Activated CD8-positive, alpha-beta T cell treated with anti-CD3 and anti-CD28 coated beads for 36 hours (primary cell): Measurements from ENCODE around the gene RESF1. TPM values are rescaled to one million over a fixed set of nuclear protein-coding genes. Genes with fewer than 3 reads are reported as not detected.

Experiments
- ATAC-seq: fragments of 200-7000 bp; cut with Tn5 transposase; one replicate; pipeline ENCODE4 v1.10.0; 2021; ENCODE audit warnings: mild to moderate bottlenecking, moderate library complexity
- CTCF ChIA-PET: fragments of 350-600 bp; sonication (Branson Sonifier 250); formaldehyde crosslinking; loops from one replicate; lab custom pipeline; 2021; ENCODE audit warnings: antibody characterized with exemption; lab: Charles Lee
- POLR2A ChIA-PET: fragments of 350-600 bp; sonication (Branson Sonifier 250); formaldehyde crosslinking; loops from one replicate; lab custom pipeline; 2021; ENCODE audit warnings: antibody characterized with exemption; lab: Charles Lee
- DNase-seq: peaks from one replicate; pipeline ENCODE4 v3.0.0-alpha.2; 2020
- H3K27ac Mint-ChIP-seq: one replicate; pipeline ENCODE4 v1.8.0; 2021; ENCODE audit warnings: mild to moderate bottlenecking, mixed read lengths
- H3K27me3 Mint-ChIP-seq: one replicate; pipeline ENCODE4 v1.8.0; 2021; ENCODE audit warnings: mixed read lengths
- H3K36me3 Mint-ChIP-seq: one replicate; pipeline ENCODE4 v1.8.0; 2021; ENCODE audit warnings: low read depth, mixed read lengths
- H3K4me1 Mint-ChIP-seq: one replicate; pipeline ENCODE4 v1.8.0; 2021; ENCODE audit warnings: low read depth, mixed read lengths
- H3K4me3 Mint-ChIP-seq: one replicate; pipeline ENCODE4 v1.8.0; 2021; ENCODE audit warnings: mild to moderate bottlenecking, moderate library complexity, mixed read lengths
- H3K9me3 Mint-ChIP-seq: one replicate; pipeline ENCODE4 v1.8.0; 2021; ENCODE audit warnings: mixed read lengths
- intact Hi-C: fragments of 100-400 bp; cut with micrococcal nuclease; formaldehyde crosslinking; loops from one replicate; pipeline ENCODE4 v1.10.0; 2022
- total RNA-seq, 2 experiments: library from RNA; stranded (reverse); gene quantifications; one replicate each; pipeline ENCODE4 v1.2.3, GENCODE V29; 2021
- TF ChIP-seq, protein P1 (sequence below): fragments of 200-600 bp; IDR thresholded peaks from one replicate; pipeline ENCODE4 v1.8.0; 2022; ENCODE audit warnings: antibody characterized with exemption, mild to moderate bottlenecking

RESF1 gene
- total RNA-seq, 2 experiments from 2014 or later = 70.8 to 83.3 TPM

DNA sequence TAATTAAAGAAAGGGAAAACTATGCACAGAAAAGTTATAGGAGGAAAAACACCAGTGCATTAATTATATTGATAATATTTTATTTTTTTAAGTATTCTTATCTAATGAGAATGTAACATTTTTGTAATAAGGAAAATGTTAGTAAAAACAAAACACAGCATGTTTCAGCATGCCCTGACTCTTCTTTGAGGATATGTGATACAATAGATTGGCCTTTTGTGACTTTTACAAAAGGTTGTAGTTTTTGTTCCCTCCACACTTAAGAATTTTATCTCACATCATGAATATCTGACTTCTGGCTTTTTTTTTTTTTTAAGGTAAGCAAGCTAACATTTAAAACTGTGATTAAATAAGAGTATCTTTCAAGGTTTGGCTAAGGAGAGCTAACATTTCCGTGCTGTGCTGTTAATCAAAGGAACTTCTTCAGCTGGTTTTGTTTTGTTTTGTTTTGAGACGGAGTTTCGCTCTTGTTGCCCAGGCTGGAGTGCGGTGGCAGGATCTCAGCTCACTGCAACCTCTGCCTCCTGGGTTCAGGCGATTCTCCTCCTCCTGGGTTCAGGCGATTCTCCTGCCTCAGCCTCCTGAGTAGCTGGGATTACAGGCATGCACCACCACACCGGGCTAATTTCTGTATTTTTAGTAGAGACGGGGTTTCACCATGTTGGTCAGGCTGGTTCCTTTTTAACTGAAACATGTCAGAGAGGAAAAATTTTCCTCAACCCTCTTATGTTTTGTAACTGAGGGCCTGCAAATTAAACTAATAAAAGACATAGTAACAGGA lies 30.8 kb upstream of the RESF1 start:
- Mint-ChIP-seq H3K36me3 (peaks cover 47% of the 10 kb centered on the region), H3K4me1 (peaks cover 56% of the 10 kb centered on the region), H3K27ac (peak overlapping the region; percentile 98), H3K9me3 (peaks cover 41% of the 10 kb centered on the region), H3K27me3 (no peaks in the 10 kb centered on the region), H3K4me3 (peak overlapping the region; percentile 75)
- ChIA-PET CTCF (interaction anchor here (0.9 kb wide), 1 partner anchor 9 kb away, joined by 3 read pairs; no protein-coding TSS in a partner anchor), POLR2A (interaction anchor here (0.6 to 1.4 kb wide), 6 partner anchors 11 to 138 kb away, joined by 3 to 4 read pairs (median 3); partner anchors contain the start of gene RESF1)
- DNase-seq (peak; percentile 47), ATAC-seq (peak; percentile 67)
- TF ChIP-seq, protein P1, sequence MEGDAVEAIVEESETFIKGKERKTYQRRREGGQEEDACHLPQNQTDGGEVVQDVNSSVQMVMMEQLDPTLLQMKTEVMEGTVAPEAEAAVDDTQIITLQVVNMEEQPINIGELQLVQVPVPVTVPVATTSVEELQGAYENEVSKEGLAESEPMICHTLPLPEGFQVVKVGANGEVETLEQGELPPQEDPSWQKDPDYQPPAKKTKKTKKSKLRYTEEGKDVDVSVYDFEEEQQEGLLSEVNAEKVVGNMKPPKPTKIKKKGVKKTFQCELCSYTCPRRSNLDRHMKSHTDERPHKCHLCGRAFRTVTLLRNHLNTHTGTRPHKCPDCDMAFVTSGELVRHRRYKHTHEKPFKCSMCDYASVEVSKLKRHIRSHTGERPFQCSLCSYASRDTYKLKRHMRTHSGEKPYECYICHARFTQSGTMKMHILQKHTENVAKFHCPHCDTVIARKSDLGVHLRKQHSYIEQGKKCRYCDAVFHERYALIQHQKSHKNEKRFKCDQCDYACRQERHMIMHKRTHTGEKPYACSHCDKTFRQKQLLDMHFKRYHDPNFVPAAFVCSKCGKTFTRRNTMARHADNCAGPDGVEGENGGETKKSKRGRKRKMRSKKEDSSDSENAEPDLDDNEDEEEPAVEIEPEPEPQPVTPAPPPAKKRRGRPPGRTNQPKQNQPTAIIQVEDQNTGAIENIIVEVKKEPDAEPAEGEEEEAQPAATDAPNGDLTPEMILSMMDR = no peak
- intact Hi-C loops = no loop called here

DNA sequence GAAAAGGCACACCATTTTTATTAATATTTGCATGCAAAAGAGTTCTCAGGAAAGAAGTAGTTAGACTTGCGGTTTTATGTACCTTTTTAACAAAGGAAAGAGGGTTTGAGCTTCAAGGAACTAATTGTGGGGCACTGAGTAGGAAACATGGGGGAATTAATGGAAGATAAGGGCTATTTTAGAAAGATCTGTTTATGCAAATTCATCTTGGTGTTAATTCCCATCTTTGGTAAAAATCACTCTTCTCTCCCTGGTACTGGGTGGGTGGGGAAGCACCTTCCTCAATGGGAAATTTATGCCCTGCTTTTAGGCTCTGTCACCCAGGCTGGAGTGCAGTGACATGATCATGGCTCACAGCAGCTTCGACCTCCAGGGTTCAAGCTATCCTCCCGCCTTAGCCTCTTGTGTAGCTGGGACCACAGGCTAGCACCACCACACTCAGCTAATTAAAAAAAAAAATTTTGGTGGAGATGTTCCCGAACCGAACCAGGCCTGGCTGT lies 30.1 kb upstream of the RESF1 start:
- peak overlapping the region; percentile 75 for H3K4me3 Mint-ChIP-seq
- H3K4me1 Mint-ChIP-seq = peaks cover 57% of the 10 kb centered on the region
- ATAC-seq = peak; percentile 37
- CTCF ChIA-PET = interaction anchor here (0.9 kb wide), 1 partner anchor 9 kb away, joined by 3 read pairs; no protein-coding TSS in a partner anchor
- DNase-seq = peak; percentile 34
- no peaks in the 10 kb centered on the region for H3K27me3 Mint-ChIP-seq
- POLR2A ChIA-PET = interaction anchor here (1.0 to 1.4 kb wide), 4 partner anchors 11 to 30 kb away, joined by 3 to 4 read pairs (median 3); partner anchors contain the start of gene RESF1
- TF ChIP-seq, protein P1 = no peak
- H3K9me3 Mint-ChIP-seq = peaks cover 36% of the 10 kb centered on the region
- H3K36me3 Mint-ChIP-seq = peaks cover 41% of the 10 kb centered on the region
- intact Hi-C loops = no loop called here
- peak overlapping the region; percentile 98 for H3K27ac Mint-ChIP-seq

DNA sequence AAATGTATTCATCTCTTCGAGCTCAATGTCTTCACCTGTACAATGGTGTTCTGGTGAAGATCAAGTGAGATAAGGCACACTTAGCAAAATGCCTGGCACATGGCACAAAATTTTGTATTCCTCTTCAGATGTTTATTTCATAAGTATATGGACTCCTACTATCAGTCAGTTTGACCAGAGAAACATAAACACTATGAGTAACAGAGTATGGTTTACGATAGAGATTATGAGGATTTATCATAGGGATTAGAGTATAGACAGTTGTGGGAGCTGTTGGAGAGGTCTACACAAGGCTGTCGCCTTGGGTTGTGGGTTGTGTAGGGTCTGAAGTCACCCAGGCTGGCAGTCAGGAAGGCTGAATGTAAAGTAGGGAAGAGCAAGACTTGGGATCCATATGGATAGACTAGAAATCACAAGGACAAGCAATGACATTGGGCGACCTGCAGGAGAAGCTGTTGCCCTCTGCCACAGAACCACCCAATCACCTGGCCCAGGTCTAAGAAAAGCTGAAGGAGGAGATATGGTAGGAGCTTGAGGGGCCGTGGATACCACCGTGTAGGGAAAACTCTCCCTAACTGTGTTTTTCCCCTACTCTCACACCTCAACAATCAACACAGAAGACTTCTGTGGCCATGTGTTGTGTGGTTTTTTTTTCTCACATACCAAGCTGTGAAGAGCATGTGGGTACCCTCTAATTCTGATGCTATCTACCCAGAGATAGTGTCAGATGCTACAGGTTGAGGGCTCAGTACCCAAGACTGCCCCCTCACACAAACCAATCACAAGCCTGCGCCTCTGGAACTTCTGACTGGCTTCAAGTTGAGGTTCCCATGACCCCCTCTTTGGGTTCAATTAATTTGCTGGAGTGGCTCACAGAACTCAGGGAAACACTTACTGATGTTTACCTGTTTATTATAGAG lies 27.2 kb upstream of the RESF1 start:
- intact Hi-C loops = no loop called here
- Mint-ChIP-seq H3K4me1 (peaks cover 57% of the 10 kb centered on the region), H3K9me3 (peaks cover 31% of the 10 kb centered on the region), H3K27ac (peak overlapping the region; percentile 69), H3K4me3 (no peak overlapping the region), H3K27me3 (no peaks in the 10 kb centered on the region), H3K36me3 (peaks cover 37% of the 10 kb centered on the region)
- ATAC-seq (peak; percentile 28), DNase-seq (peak; percentile 32)
- TF ChIP-seq, protein P1 = no peak
- ChIA-PET CTCF (interaction anchor here (1.2 kb wide), 1 partner anchor 15 kb away, joined by 5 read pairs; no protein-coding TSS in a partner anchor), POLR2A (interaction anchor here (0.7 to 2.3 kb wide), 4 partner anchors 19 to 37 kb away, joined by 3 to 6 read pairs (median 4); partner anchors contain the start of gene RESF1)

DNA sequence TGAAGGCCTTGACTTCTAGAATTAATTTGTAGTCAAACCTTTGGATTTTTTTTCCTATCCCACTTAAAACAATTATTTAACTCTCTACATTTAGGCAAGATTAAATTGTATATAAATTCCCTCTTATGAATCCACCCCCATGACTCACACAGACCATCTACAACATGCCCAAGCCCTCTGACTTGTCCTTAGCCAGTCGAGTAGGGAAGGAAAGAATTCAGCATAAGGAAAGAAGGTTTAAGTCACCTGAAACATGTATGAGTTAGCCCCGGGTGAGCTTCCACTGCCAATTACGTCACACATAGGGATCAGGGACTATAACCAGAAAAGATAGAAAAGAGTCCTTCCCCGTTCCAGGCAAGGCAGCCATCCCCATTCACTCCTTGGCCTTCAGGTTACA lies 14.9 kb upstream of the RESF1 start:
- ChIA-PET POLR2A (no interaction called here), CTCF (no interaction called here)
- Mint-ChIP-seq H3K9me3 (peaks cover 29% of the 10 kb centered on the region), H3K36me3 (peaks cover 27% of the 10 kb centered on the region), H3K4me3 (no peak overlapping the region), H3K27ac (no peak overlapping the region), H3K4me1 (peaks cover 7% of the 10 kb centered on the region), H3K27me3 (no peaks in the 10 kb centered on the region)
- DNase-seq = no peak
- TF ChIP-seq, protein P1 = no peak
- intact Hi-C loops = no loop called here
- ATAC-seq = no peak
